H9 (cell line): ENCODE data around the gene LAIR2. TPM values are rescaled to one million over a fixed set of nuclear protein-coding genes. Genes with fewer than 3 reads are reported as not detected.

Experiments used
- DNase-seq: peaks from one replicate; pipeline ENCODE4 v3.0.0-alpha.2; 2017
- H2AFZ ChIP-seq: one replicate; pipeline ENCODE4 v1.6.1; 2013; ENCODE audit warnings: mild to moderate bottlenecking, low read length, control low read depth, moderate library complexity
- H2AK5ac ChIP-seq: 2 replicates; pipeline ENCODE4 v1.6.1; 2013; ENCODE audit warnings: low read length, control low read depth, mixed read lengths; ENCODE audit not compliant: insufficient read length
- H2BK120ac ChIP-seq: one replicate; pipeline ENCODE4 v1.6.1; 2013; ENCODE audit warnings: low read depth, mild to moderate bottlenecking, low read length, control low read depth, inconsistent platforms; ENCODE audit not compliant: poor library complexity, severe bottlenecking
- H2BK12ac ChIP-seq: 2 replicates; pipeline ENCODE4 v1.6.1; 2013; ENCODE audit warnings: low read length, control low read depth, mixed read lengths, low read depth; ENCODE audit not compliant: insufficient read length
- H2BK15ac ChIP-seq: 2 replicates; pipeline ENCODE4 v1.6.1; 2013; ENCODE audit warnings: low read depth, low read length, control low read depth
- H2BK20ac ChIP-seq: one replicate; pipeline ENCODE4 v1.6.1; 2013; ENCODE audit warnings: low read depth, mild to moderate bottlenecking, low read length, control low read depth, inconsistent platforms; ENCODE audit not compliant: poor library complexity, severe bottlenecking
- H2BK5ac ChIP-seq: 2 replicates; pipeline ENCODE4 v1.6.1; 2013; ENCODE audit warnings: low read length, control low read depth, mixed read lengths; ENCODE audit not compliant: insufficient read length
- H3K14ac ChIP-seq: 2 replicates; pipeline ENCODE4 v1.6.1; 2013; ENCODE audit warnings: low read length, control low read depth; ENCODE audit not compliant: insufficient read depth
- H3K18ac ChIP-seq: 2 replicates; pipeline ENCODE4 v1.6.1; 2013; ENCODE audit warnings: low read depth, mild to moderate bottlenecking, mixed read lengths, low read length, control low read depth; ENCODE audit not compliant: insufficient read length
- H3K23ac ChIP-seq: 2 replicates; pipeline ENCODE4 v1.6.1; 2013; ENCODE audit warnings: low read length, control low read depth, mixed read lengths, low read depth; ENCODE audit not compliant: insufficient read length
- H3K23me2 ChIP-seq: 2 replicates; pipeline ENCODE4 v1.6.1; 2013; ENCODE audit warnings: low read depth, mild to moderate bottlenecking, mixed read lengths, low read length, control low read depth; ENCODE audit not compliant: insufficient read length, poor library complexity, severe bottlenecking
- H3K27ac ChIP-seq: 2 replicates; pipeline ENCODE4 v1.5.1; 2013; ENCODE audit warnings: low read length, control low read depth, mixed read lengths, low read depth; ENCODE audit not compliant: insufficient read length
- H3K27me3 ChIP-seq: 2 replicates; pipeline ENCODE4 v1.6.1; 2013; ENCODE audit warnings: low read length, control low read depth, inconsistent platforms; ENCODE audit not compliant: insufficient read depth
- H3K4ac ChIP-seq: 2 replicates; pipeline ENCODE4 v1.6.1; 2013; ENCODE audit warnings: low read depth, mild to moderate bottlenecking, control low read depth, inconsistent platforms, low read length, moderate library complexity
- H3K4me1 ChIP-seq: 2 replicates; pipeline ENCODE4 v1.6.1; 2013; ENCODE audit warnings: low read length, control low read depth, inconsistent platforms; ENCODE audit not compliant: insufficient read depth
- H3K4me2 ChIP-seq: 2 replicates; pipeline ENCODE4 v1.6.1; 2013; ENCODE audit warnings: low read length, control low read depth, mixed read lengths; ENCODE audit not compliant: insufficient read length, insufficient read depth
- H3K56ac ChIP-seq: 2 replicates; pipeline ENCODE4 v1.6.1; 2013; ENCODE audit warnings: low read depth, mild to moderate bottlenecking, mixed read lengths, low read length, control low read depth; ENCODE audit not compliant: insufficient read length
- H3K79me1 ChIP-seq: 2 replicates; pipeline ENCODE4 v1.6.1; 2013; ENCODE audit warnings: low read depth, mild to moderate bottlenecking, moderate library complexity, low read length, control low read depth, inconsistent platforms; ENCODE audit not compliant: insufficient read depth, poor library complexity, severe bottlenecking
- H3K79me2 ChIP-seq: 2 replicates; pipeline ENCODE4 v1.6.1; 2013; ENCODE audit warnings: low read length, control low read depth, inconsistent platforms; ENCODE audit not compliant: insufficient read depth
- H3K9ac ChIP-seq: 2 replicates; pipeline ENCODE4 v1.6.1; 2013; ENCODE audit warnings: low read length, control low read depth, mixed read lengths; ENCODE audit not compliant: insufficient read length; ENCODE audit errors: extremely low read depth
- H3K9me3 ChIP-seq: one replicate; pipeline ENCODE4 v1.6.1; 2013; ENCODE audit warnings: low read depth, low read length, inconsistent platforms; ENCODE audit not compliant: control insufficient read depth
- H3T11ph ChIP-seq: one replicate; pipeline ENCODE4 v1.6.1; 2013; ENCODE audit warnings: mild to moderate bottlenecking, low read length, control low read depth, inconsistent platforms
- H4K20me1 ChIP-seq: one replicate; pipeline ENCODE4 v1.6.1; 2013; ENCODE audit not compliant: control insufficient read depth, insufficient read length, insufficient read depth
- H4K5ac ChIP-seq: 2 replicates; pipeline ENCODE4 v1.6.1; 2013; ENCODE audit warnings: low read depth, mild to moderate bottlenecking, mixed read lengths, low read length, control low read depth; ENCODE audit not compliant: insufficient read length
- H4K8ac ChIP-seq: replicated peaks from 2 replicates; pipeline ENCODE4 v1.6.1; 2013; ENCODE audit warnings: low read length, control low read depth, mixed read lengths, low read depth; ENCODE audit not compliant: insufficient read length
- H4K91ac ChIP-seq: 2 replicates; pipeline ENCODE4 v1.6.1; 2013; ENCODE audit warnings: low read depth, mild to moderate bottlenecking, moderate library complexity, mixed read lengths, low read length, control low read depth; ENCODE audit not compliant: insufficient read length
- H3K27ac Mint-ChIP-seq, 3 experiments: 2 replicates in 2 of 3; 3 replicates in 1 of 3; pipeline ENCODE4 v1.8.0; 2020 to 2021; ENCODE audit warnings: mixed read lengths in 3 of 3, mild to moderate bottlenecking in 1 of 3, moderate library complexity in 1 of 3
- H3K27me3 Mint-ChIP-seq: 2 replicates; pipeline ENCODE4 v1.8.0; 2021; ENCODE audit warnings: low read depth, mild to moderate bottlenecking, moderate library complexity, mixed read lengths
- H3K36me3 Mint-ChIP-seq, 3 experiments: 2 replicates in 2 of 3; 3 replicates in 1 of 3; pipeline ENCODE4 v1.8.0; 2020 to 2021; ENCODE audit warnings: low read depth in 3 of 3, mixed read lengths in 3 of 3; ENCODE audit not compliant: insufficient read depth in 1 of 3
- H3K4me1 Mint-ChIP-seq, 2 experiments: 2 replicates each; pipeline ENCODE4 v1.8.0; 2020; ENCODE audit warnings: mixed read lengths in 2 of 2
- H3K4me3 Mint-ChIP-seq, 2 experiments: 2 replicates in 1 of 2; 3 replicates in 1 of 2; pipeline ENCODE4 v1.8.0; 2020 to 2021; ENCODE audit warnings: mild to moderate bottlenecking in 2 of 2, mixed read lengths in 2 of 2, moderate library complexity in 1 of 2
- H3K9me3 Mint-ChIP-seq, 2 experiments: 2 replicates in 1 of 2; 3 replicates in 1 of 2; pipeline ENCODE4 v1.8.0; 2020; ENCODE audit warnings: mild to moderate bottlenecking in 2 of 2, mixed read lengths in 2 of 2, moderate library complexity in 1 of 2
- CTCF ChIP-seq: fragments of 200-600 bp; sonication (generic); conservative IDR thresholded peaks from 3 replicates; pipeline ENCODE4 v1.8.0; 2021; ENCODE audit warnings: antibody characterized with exemption, mild to moderate bottlenecking
- WGBS: extraction: QIAGEN DNeasy Blood & Tissue Kit; methylation state at CpG from one replicate; pipeline ENCODE4 v1.1.7; 2013; ENCODE audit warnings: missing lambda C conversion rate, low lambda C conversion rate, mixed read lengths; ENCODE audit not compliant: insufficient read length; ENCODE audit errors: extremely low coverage; 5-methylcytosine and 5-hydroxymethylcytosine counted together
- total RNA-seq: library from RNA; stranded (reverse); gene quantifications from 2 replicates; pipeline ENCODE4 v1.2.1, GENCODE V29; 2021

LAIR2 gene
- total RNA-seq, 1 experiment from 2014 or later: not detected

DNA sequence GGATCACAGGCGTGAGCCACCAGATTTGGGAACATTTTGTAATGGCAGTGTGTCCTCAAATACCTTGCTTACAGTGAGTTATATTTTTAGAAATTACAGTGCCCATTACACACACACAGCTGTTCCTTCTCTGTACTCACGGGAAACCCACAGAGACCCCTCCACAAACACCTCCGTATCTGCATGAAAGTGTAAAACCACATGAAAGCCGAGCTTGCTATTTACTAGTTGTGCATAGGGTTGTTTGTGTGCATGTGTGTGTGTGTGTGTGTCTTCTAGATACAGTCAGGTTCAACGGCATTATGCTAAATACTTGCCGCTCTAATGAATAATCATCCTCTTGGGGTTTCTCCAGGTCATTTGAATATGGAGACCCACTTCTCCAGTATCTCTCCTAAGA is 48.7 kb downstream of the LAIR2 start:
- Histone ChIP-seq H2AFZ (no peak overlapping the region), H3K27ac (no peak overlapping the region), H2AK5ac (no peak overlapping the region), H3K4ac (no peak overlapping the region), H3K9me3 (peaks cover 81% of the 10 kb centered on the region), H3K79me1 (no peaks in the 10 kb centered on the region), H3K23ac (no peak overlapping the region), H2BK20ac (no peak overlapping the region), H2BK12ac (no peak overlapping the region), H4K8ac (no peak overlapping the region), H3K4me2 (no peak overlapping the region), H3K14ac (no peak overlapping the region), H4K91ac (no peak overlapping the region), H3T11ph (no peak overlapping the region), H3K27me3 (no peaks in the 10 kb centered on the region), H3K79me2 (no peaks in the 10 kb centered on the region), H3K9ac (no peak overlapping the region), H2BK5ac (no peak overlapping the region), H3K56ac (no peak overlapping the region), H2BK120ac (no peak overlapping the region), H2BK15ac (no peak overlapping the region), H4K20me1 (no peaks in the 10 kb centered on the region), H3K23me2 (no peaks in the 10 kb centered on the region), H3K18ac (no peak overlapping the region), H3K4me1 (no peaks in the 10 kb centered on the region), H4K5ac (no peak overlapping the region)
- Mint-ChIP-seq H3K4me1 (no peaks in the 10 kb centered on the region), H3K9me3 (peaks cover 87 to 92% of the 10 kb centered on the region in 2 experiments), H3K36me3 (peaks cover 11 to 30% (median 18%) of the 10 kb centered on the region in 3 experiments), H3K27ac (no peak overlapping the region), H3K27me3 (peaks cover 2% of the 10 kb centered on the region; the same call in 1 of the 2 replicates), H3K4me3 (no peak overlapping the region)
- no peak for DNase-seq
- WGBS: no CpG with 5 or more reads among the region's 6 CpGs
- no peak for TF ChIP-seq CTCF
